ENCODE measurements around the gene EMSY.
"Not testable (repeated sequence)": the region's sequence is repeated elsewhere in the genome, so short reads cannot be mapped to it uniquely, and the experiment has no call there.

EMSY gene

GRCh38 chr11:76572181-76572875 lies 127.5 kb downstream of the EMSY start:
- DNase-seq: not testable (repeated sequence)

DNA sequence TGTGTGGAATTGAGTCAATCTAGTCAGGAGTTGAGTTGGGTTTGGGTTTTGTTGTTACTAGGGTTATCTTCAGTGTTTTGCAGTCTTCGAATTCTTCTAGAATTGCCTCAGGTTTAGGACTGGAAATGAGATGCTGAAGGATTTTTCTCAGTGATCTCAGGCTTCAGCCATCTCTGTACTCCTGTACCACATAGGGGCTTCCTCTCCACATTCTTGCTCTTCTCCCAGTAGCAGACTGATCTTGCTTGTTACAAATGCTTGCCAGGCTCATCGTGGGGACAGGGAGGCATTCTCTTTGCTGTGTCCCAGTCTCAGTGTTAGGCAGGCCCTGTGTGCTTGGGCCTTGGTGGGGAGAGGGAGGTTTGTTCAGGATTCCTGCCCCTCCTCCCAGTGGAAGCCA lies 129.6 kb downstream of the EMSY start:
- DNase-seq: no peak

DNA sequence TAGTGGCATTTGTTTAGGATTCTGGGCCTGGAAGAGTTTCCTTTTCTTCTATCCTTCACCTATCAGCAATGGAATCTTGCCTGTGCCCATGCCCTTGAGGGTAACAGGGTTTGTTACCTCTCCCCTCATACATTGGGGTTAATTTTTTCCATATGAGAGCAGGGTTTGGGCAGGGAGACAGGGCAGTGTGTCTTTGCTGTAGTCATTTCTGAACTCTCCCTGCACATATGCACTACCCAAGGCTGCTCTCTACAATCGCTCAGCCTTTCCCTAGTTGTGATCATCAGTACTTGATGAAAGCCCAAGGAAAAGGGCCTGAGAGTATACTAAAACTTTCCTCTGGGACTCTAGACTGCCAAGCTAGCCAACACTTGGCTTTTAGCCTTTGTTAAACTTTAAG lies 130.1 kb downstream of the EMSY start:
- DNase-seq: no peak

GRCh38 chr11:76577226-76577920 lies 132.6 kb downstream of the EMSY start:
- DNase-seq: no peak

DNA sequence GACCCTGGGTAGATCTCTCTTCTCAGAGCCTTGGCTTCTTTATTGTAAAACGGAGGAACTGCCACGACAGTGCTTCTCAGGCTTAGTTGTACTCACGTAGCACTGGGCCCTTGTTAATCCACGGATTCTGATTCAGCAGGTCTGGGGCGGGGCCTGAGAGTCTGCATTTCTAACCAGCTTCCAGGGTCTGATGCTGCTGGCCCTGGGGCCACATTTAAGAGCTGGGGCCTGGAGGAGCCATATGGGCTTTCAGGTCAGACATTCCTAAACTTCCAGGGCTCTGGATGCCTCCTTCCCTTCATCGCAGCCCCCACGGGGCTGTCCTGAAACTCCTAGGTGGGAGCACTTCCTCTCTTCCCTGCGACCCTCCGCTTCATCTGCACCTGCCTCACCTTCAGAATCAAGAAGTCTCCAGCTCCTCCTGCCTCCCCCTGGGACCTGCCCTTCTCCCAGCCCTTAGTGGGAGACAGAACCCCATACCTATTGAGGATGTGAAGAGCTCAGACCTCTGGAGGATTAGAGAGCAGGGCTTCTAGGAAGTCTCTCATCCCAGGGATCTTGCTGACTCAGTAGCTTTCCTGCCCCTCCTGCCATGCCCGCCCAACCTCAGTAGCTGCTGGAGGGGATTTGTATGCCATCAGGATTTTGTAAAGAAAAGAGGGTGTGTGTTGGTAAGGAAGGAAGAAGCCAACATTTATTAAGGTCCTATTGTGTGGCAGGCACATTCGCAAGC lies 133.3 kb downstream of the EMSY start:
- no peak for DNase-seq

GRCh38 chr11:76578654-76579055 lies 133.8 kb downstream of the EMSY start:
- no peak for DNase-seq

DNA sequence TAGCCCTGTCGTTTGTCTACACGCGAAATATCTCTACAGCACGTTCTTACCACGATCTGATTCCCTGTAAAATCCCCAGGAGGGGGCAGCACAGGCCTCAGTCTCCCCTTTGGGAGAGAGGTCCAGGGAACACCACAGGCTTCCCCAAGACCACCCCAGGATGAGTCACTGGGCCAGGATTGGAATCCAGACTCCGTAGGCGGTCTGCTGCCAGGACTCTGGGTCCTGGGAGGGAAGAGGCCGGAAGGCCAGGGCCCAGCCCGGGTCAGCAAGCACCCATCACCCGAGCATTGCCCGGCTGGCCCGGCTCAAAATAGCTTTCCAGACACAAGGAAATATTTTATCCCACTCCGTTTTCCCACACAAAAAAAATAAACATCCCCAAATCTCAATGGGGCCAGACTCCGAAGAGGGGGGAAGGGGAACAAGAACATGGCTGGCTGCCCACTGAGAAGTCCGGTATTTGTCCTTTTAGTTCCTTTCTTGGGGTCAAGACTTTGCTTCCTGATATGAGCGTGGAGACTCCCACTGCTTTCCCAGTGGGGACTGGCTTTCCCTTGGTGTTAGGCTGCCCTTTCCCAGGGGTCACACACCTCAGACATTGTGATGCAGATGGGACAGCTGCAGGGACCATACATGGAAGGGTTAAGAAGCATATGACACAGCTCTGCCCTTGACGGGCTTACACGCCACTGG lies 134.4 kb downstream of the EMSY start:
- DNase-seq: no peak

DNA sequence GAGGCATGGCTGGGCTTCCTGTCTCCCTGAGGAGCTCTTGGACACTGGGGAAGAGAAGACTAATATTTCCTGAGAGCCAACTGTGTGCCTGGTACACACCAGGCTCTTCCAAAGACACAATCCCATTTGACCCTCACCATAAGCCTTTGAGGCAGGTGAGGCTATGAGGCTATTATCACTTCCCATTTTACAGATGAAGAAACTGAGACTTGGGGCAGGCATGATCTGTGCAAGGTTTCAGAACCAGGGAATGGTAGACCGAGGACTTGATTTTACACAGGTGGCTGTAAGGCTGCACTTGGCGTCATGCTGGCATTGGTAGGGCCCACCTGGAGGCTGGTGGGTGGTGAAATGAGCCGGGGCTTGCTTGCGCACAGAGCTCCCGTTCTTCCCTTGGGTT lies 134.9 kb downstream of the EMSY start:
- DNase-seq: no peak

GRCh38 chr11:76582471-76582870 lies 137.7 kb downstream of the EMSY start:
- DNase-seq: not testable (repeated sequence)

- no peak for DNase-seq
These were observed 143.1 kb downstream of the EMSY start for GRCh38 chr11:76587820-76588454.

- DNase-seq: peak; percentile 39
These were observed 143.9 kb downstream of the EMSY start for GRCh38 chr11:76588455-76589325.

DNA sequence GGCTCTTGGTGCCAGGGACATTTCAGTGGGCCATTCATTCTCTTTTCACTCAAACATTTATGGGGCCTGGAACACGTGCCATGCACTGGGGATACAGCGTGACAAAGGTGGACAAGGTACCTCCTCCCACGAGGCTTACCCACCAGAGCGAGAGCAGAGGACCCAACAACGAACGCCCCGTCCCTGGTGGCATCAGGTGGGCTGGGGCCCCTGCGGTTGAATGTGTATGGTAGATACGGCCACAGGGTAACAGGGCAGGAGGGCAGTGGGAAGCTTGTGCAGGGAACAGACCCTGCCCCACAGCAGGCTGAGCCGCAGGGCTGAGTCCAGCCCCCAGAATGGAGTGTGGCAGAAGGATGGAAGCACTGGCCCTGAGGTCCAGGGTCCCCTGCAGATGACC lies 144.7 kb downstream of the EMSY start:
- DNase-seq: no peak

- DNase-seq: no peak
These were observed 145.4 kb downstream of the EMSY start for GRCh38 chr11:76589964-76590950.

- no peak for DNase-seq
These were observed 146.6 kb downstream of the EMSY start for GRCh38 chr11:76591416-76591815.

DNA sequence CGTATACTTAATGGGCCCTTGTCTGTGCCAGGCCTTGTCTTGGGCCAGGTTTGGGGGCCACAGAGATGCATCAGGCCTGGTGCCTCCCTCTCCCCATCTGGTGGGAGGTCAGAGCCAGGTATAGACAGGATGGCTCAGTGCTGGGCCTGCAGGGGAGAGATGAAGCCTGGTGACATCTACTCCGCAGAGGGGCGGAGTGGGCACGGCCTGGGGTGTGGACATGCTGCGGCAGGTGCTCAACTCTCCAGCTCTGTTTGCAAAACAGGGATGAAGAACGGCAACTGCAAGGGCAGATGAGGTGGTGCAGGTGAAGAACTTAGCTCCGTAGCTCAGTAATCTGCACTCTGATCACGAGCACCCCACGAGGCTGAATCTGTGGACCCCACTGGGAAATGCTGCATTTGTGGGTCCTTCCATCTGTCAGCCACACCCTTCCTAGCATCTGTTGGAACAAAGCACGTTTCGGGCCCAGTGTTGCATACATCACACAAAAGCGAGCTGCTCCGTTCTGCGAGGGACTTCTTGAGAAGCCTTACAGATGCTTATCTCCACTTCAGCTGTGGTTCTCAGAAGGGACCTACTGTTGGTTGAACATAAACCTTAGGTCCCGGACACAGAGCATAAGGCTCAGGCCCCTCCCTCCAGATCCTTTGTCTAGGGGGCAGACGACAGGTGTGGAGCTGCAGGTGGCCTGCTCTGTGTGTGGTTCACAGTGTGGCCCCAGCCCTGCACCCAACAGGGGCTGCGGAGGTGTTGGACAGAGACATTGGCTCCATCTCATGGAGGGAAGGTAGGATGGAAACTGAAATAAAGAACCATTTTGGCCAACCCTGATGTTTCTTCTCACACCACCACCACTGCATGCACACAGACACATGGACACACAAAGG lies 147.5 kb downstream of the EMSY start:
- DNase-seq: no peak

DNA sequence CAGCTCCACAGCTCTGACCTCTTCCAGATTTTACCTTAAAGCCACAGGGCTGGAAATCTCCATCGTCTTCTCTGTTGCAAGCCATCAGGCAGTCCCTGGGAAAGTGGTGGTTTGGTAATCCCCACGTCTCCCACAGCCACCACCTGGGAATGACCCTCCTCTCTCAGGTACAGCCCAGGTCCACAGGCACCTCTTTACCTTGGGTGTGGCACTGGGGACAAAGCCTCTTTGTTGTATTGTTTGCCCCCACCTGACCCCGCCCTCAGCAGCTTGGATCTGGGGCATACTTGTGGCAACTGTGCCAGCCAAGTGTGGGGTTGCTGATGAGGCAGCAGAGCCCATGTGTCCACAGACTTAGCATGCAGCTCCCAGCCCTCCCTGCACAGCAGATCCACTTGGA lies 148.1 kb downstream of the EMSY start:
- DNase-seq: no peak

DNA sequence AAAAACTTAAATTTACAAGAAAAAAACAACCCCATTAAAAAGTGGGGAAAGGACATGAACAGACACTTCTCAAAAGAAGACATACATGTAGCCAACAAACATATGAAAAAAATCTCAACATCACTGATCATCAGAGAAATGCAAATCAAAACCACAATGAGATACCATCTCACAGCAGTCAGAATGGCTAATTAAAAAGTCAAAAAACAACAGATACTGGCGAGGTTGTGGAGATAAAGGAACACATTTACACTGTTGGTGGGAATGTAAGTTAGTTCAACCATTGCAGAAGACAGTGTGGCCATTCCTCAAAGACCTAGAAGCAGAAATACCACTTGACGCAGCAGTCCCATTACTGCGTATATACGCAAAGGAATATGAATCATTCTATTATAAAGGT lies 150.3 kb downstream of the EMSY start:
- DNase-seq: not testable (repeated sequence)

DNA sequence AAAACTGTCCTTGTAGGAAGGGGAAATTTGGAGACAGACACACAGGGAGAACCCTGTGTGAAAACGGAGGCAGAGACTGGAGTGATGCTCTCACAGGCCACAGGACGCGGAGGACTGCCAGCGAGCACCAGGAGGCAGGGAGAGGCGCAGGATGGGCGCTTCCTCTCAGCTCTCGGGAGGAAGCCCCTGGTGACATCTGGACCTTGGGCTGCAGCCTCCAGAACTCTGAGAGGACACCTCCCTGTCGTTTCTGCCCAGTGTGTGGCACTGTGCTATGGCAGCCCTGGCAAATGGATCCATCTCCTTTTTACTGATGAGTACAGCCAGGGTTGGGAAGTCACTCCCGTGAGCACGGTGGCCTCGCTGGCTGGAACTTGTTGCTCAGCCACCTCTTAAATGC lies 151.8 kb downstream of the EMSY start:
- DNase-seq: no peak

All from CD4-positive, alpha-beta T cell treated with Interleukin-17A for 1 hour (primary cell).